Hepatocyte (in vitro differentiated cells): Measurements from ENCODE around the gene TAF11L10. TPM values are rescaled to one million over a fixed set of nuclear protein-coding genes. Genes with fewer than 3 reads are reported as not detected.
"Not testable (repeated sequence)": the region's sequence is repeated elsewhere in the genome, so short reads cannot be mapped to it uniquely, and the experiment has no call there.

Source experiments
- DNase-seq: peaks from one replicate; pipeline ENCODE4 v3.0.0-alpha.2; 2016; ENCODE audit warnings: low spot score
- H2AFZ ChIP-seq: fragments of 200-600 bp; sonication (generic); 2 replicates; pipeline ENCODE4 v1.6.0; 2016; ENCODE audit warnings: antibody characterized with exemption, mild to moderate bottlenecking
- H3K27ac ChIP-seq: fragments of 200-600 bp; sonication (generic); 2 replicates; pipeline ENCODE4 v1.5.1; 2016; ENCODE audit warnings: mild to moderate bottlenecking
- H3K27me3 ChIP-seq: fragments of 200-600 bp; sonication (generic); 2 replicates; pipeline ENCODE4 v1.6.1; 2016
- H3K36me3 ChIP-seq: fragments of 200-600 bp; sonication (generic); replicated peaks from 2 replicates; pipeline ENCODE4 v1.5.1; 2016; ENCODE audit warnings: low read depth; ENCODE audit not compliant: insufficient read depth
- H3K4me1 ChIP-seq: fragments of 200-600 bp; sonication (generic); 2 replicates; pipeline ENCODE4 v1.5.1; 2016; ENCODE audit warnings: mild to moderate bottlenecking, moderate library complexity; ENCODE audit not compliant: insufficient read depth
- H3K4me2 ChIP-seq: fragments of 200-600 bp; sonication (generic); 2 replicates; pipeline ENCODE4 v1.6.0; 2016
- H3K4me3 ChIP-seq: fragments of 200-600 bp; sonication (generic); 2 replicates; pipeline ENCODE4 v1.5.1; 2016; ENCODE audit warnings: mild to moderate bottlenecking
- H3K79me2 ChIP-seq: fragments of 200-600 bp; sonication (generic); 2 replicates; pipeline ENCODE4 v1.6.0; 2017; ENCODE audit warnings: mild to moderate bottlenecking
- H3K9me2 ChIP-seq: fragments of 200-600 bp; sonication (generic); replicated peaks from 2 replicates; pipeline ENCODE4 v1.6.0; 2017; ENCODE audit warnings: mild to moderate bottlenecking; ENCODE audit not compliant: insufficient read depth
- H3K9me3 ChIP-seq: fragments of 200-600 bp; sonication (generic); 2 replicates; pipeline ENCODE4 v1.5.1; 2016; ENCODE audit warnings: low read depth, mild to moderate bottlenecking
- H4K20me1 ChIP-seq: fragments of 200-600 bp; sonication (generic); 2 replicates; pipeline ENCODE4 v1.6.0; 2016; ENCODE audit warnings: mild to moderate bottlenecking; ENCODE audit not compliant: insufficient read depth, poor library complexity, severe bottlenecking
- EZH2 ChIP-seq: fragments of 200-600 bp; sonication (generic); IDR thresholded peaks from 2 replicates; pipeline ENCODE4 v1.6.1; 2016; ENCODE audit warnings: antibody characterized with exemption, mild to moderate bottlenecking, borderline replicate concordance
- EZH2phosphoT487 ChIP-seq: fragments of 200-600 bp; sonication (generic); IDR thresholded peaks from one replicate; pipeline ENCODE4 v1.6.1; 2018; ENCODE audit warnings: antibody characterized with exemption, mild to moderate bottlenecking, low read depth, moderate library complexity; ENCODE audit not compliant: unreplicated experiment, severe bottlenecking
- WGBS: methylation state at CpG from one replicate; pipeline ENCODE4 v1.1.6; 2016; ENCODE audit warnings: low lambda C conversion rate; ENCODE audit errors: missing lambda C conversion rate; 5-methylcytosine and 5-hydroxymethylcytosine counted together
- polyA plus RNA-seq: library from polyadenylated mRNA; unstranded; fragments of >200 nt; fragmentation: Nextera tagmentation; extraction: Ambion mirVana; gene quantifications from 2 replicates; pipeline ENCODE4 v1.2.1, GENCODE V29; 2016
- total RNA-seq: library from RNA; depleted of rRNA; stranded (reverse); fragments of >200 nt; gene quantifications from 2 replicates; pipeline ENCODE4 v1.2.3, GENCODE V29; 2014
- TF ChIP-seq, protein P1 (sequence below): fragments of 200-600 bp; sonication (generic); IDR thresholded peaks from 2 replicates; pipeline ENCODE4 v1.5.1; 2016; ENCODE audit warnings: antibody characterized with exemption, mild to moderate bottlenecking; ENCODE audit not compliant: poor library complexity

The TAF11L10 gene
- total RNA-seq (not detected in 2 replicates), polyA plus RNA-seq (not detected in 2 replicates)

GRCh38 chr5:17597728-17598127 lies at the start of gene TAF11L10:
TAF11L10 (minus strand) TSS chr5:17597828.
- not testable (repeated sequence) for H3K9me2 ChIP-seq, H3K9me3 ChIP-seq, DNase-seq, H3K27ac ChIP-seq, H2AFZ ChIP-seq, H3K36me3 ChIP-seq, H3K27me3 ChIP-seq, H3K4me2 ChIP-seq, H4K20me1 ChIP-seq, H3K79me2 ChIP-seq, H3K4me3 ChIP-seq, H3K4me1 ChIP-seq
- no CpG with 5 or more reads among the region's 15 CpGs for WGBS

DNA sequence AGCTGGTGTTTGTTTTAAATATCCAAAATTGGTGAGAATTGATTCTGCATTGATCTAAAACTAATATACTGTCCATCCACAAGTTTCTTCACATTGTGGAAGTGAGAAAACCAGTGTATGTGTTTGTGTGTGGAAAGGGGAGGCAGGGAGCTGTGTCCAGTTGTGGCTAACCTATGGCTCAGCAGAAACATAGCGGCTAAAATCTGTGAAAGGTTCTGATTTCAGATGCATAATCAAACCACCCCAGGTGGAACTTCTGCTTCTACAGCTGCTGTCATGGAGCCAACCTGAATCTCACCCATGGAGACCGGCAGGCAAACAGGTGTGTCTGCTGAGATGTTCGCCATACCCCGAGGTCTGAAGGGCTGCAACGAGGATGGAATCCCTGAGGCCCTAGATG lies 36.5 kb upstream of the TAF11L10 start, which contains the start of gene TAF11L14:
TAF11L14 (plus strand) TSS at position 301 of the 400 bp plus-strand sequence.
- Histone ChIP-seq H3K9me3 (no peaks in the 10 kb centered on the region), H3K27ac (no peak within 1 kb of the TSS), H4K20me1 (no peaks in the 10 kb centered on the region), H2AFZ (no peak within 1 kb of the TSS), H3K9me2 (no peaks in the 10 kb centered on the region), H3K27me3 (no peaks in the 10 kb centered on the region), H3K4me2 (no peak within 1 kb of the TSS), H3K36me3 (no peaks in the 10 kb centered on the region), H3K4me1 (no peaks in the 10 kb centered on the region), H3K79me2 (no peaks in the 10 kb centered on the region), H3K4me3 (no peak within 1 kb of the TSS)
- no peak for TF ChIP-seq EZH2phosphoT487
- DNase-seq: no peak
- 93% methylated on average over 5 of the region's 5 CpGs for WGBS

- H3K27ac ChIP-seq, H3K4me3 ChIP-seq, H2AFZ ChIP-seq, H3K36me3 ChIP-seq, H4K20me1 ChIP-seq, H3K27me3 ChIP-seq, H3K9me2 ChIP-seq, H3K4me1 ChIP-seq, H3K4me2 ChIP-seq, H3K79me2 ChIP-seq, H3K9me3 ChIP-seq, DNase-seq: not testable (repeated sequence)
- 91% methylated on average over 10 of the region's 12 CpGs for WGBS
Observed at GRCh38 chr5:17631788-17632187, 34.2 kb upstream of the TAF11L10 start, which contains the start of gene TAF11L13. TAF11L13 (plus strand) TSS chr5:17632088.

GRCh38 chr5:17625686-17626085 lies 28.1 kb upstream of the TAF11L10 start:
- DNase-seq: no peak
- no peaks in the 10 kb centered on the region for H3K4me1 ChIP-seq
- H3K36me3 ChIP-seq: no peaks in the 10 kb centered on the region
- H3K9me3 ChIP-seq: no peaks in the 10 kb centered on the region
- H3K4me2 ChIP-seq: no peak overlapping the region
- no peaks in the 10 kb centered on the region for H3K27me3 ChIP-seq
- H4K20me1 ChIP-seq: no peaks in the 10 kb centered on the region
- no peaks in the 10 kb centered on the region for H3K9me2 ChIP-seq
- no peak overlapping the region for H3K4me3 ChIP-seq
- H2AFZ ChIP-seq: no peak overlapping the region
- WGBS: 90% methylated on average over 11 of the region's 11 CpGs
- H3K27ac ChIP-seq: no peak overlapping the region
- TF ChIP-seq EZH2phosphoT487 (no peak), EZH2 (no peak)
- TF ChIP-seq, protein P1, sequence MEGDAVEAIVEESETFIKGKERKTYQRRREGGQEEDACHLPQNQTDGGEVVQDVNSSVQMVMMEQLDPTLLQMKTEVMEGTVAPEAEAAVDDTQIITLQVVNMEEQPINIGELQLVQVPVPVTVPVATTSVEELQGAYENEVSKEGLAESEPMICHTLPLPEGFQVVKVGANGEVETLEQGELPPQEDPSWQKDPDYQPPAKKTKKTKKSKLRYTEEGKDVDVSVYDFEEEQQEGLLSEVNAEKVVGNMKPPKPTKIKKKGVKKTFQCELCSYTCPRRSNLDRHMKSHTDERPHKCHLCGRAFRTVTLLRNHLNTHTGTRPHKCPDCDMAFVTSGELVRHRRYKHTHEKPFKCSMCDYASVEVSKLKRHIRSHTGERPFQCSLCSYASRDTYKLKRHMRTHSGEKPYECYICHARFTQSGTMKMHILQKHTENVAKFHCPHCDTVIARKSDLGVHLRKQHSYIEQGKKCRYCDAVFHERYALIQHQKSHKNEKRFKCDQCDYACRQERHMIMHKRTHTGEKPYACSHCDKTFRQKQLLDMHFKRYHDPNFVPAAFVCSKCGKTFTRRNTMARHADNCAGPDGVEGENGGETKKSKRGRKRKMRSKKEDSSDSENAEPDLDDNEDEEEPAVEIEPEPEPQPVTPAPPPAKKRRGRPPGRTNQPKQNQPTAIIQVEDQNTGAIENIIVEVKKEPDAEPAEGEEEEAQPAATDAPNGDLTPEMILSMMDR: no peak
- H3K79me2 ChIP-seq: no peaks in the 10 kb centered on the region

DNA sequence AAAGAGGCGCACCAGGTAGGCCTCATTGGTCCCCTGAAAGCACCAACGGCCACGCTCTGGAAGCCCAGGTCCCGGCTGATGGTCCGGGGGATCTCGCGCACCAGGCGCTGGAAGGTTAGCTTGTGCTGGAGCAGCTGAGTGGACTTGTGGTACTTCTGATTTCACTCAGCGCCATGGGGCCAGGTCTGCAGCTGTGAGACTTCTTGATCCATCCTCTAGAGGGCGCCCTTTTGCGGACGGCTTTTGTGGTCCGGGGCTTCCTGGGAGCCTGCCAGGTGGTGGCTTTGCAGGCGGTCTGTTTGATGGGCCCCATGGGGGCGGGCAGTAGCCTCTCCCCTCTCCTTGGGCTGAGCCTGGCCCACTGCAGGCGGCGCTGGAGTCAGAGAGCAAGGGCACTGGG lies 23.0 kb upstream of the TAF11L10 start:
- H2AFZ ChIP-seq: no peak overlapping the region
- DNase-seq: no peak
- H3K27me3 ChIP-seq: no peaks in the 10 kb centered on the region
- H3K36me3 ChIP-seq: no peaks in the 10 kb centered on the region
- no peaks in the 10 kb centered on the region for H3K4me1 ChIP-seq
- 82% methylated on average over 17 of the region's 17 CpGs for WGBS
- no peaks in the 10 kb centered on the region for H3K9me3 ChIP-seq
- no peaks in the 10 kb centered on the region for H3K79me2 ChIP-seq
- H3K9me2 ChIP-seq: no peaks in the 10 kb centered on the region
- H3K4me2 ChIP-seq: no peak overlapping the region
- H3K4me3 ChIP-seq: no peak overlapping the region
- no peak overlapping the region for H3K27ac ChIP-seq
- H4K20me1 ChIP-seq: no peaks in the 10 kb centered on the region
- TF ChIP-seq EZH2phosphoT487: no peak
- TF ChIP-seq, protein P1: no peak
- no peak for TF ChIP-seq EZH2
